IMR-90 (cell line): ENCODE results near the gene HNRNPD. TPM values are rescaled to one million over a fixed set of nuclear protein-coding genes. Genes with fewer than 3 reads are reported as not detected.
"Not testable (repeated sequence)": the region's sequence is repeated elsewhere in the genome, so short reads cannot be mapped to it uniquely, and the experiment has no call there.

Source experiments
- ATAC-seq: fragments of 200-7000 bp; cut with Tn5 transposase; 2 replicates; pipeline ENCODE4 v1.9.1; 2020; ENCODE audit warnings: low read depth, mild to moderate bottlenecking, moderate library complexity
- BruUV-seq: library from RNA; stranded (reverse); fragments of 400-500 nt; replicated peaks from 2 replicates; lab custom pipeline; 2021; lab: Mats Ljungman, UMichigan
- CTCF ChIA-PET: fragments of 300-600 bp; formaldehyde crosslinking; extraction: SDS; loops from one replicate; lab custom pipeline; 2021; ENCODE audit warnings: antibody characterized with exemption; lab: Yijun Ruan, JAX
- POLR2A ChIA-PET: fragments of 300-600 bp; sonication (Branson Sonifier 250); formaldehyde crosslinking; loops from one replicate; lab custom pipeline; 2022; ENCODE audit warnings: antibody characterized with exemption; ENCODE audit not compliant: unreplicated experiment; lab: Charles Lee
- DNase-seq: peaks from one replicate; pipeline ENCODE4 v3.0.0; 2013
- H2AFZ ChIP-seq: replicated peaks from 2 replicates; pipeline ENCODE3; 2013; ENCODE audit warnings: low read length, mild to moderate bottlenecking; ENCODE audit not compliant: poor library complexity
- H2AK5ac ChIP-seq: 2 replicates; pipeline ENCODE4 v1.6.1; 2013; ENCODE audit warnings: low read depth, low read length, inconsistent platforms
- H2AK9ac ChIP-seq: replicated peaks from 2 replicates; pipeline ENCODE3; 2013; ENCODE audit warnings: mild to moderate bottlenecking, low read depth, low read length, moderate library complexity; ENCODE audit not compliant: poor library complexity
- H2BK120ac ChIP-seq: 2 replicates; pipeline ENCODE4 v1.6.1; 2013; ENCODE audit warnings: low read depth, low read length, inconsistent platforms
- H2BK15ac ChIP-seq: 3 replicates; pipeline ENCODE4 v1.6.1; 2013; ENCODE audit warnings: low read depth, low read length, inconsistent platforms
- H2BK20ac ChIP-seq: 2 replicates; pipeline ENCODE4 v1.6.1; 2013; ENCODE audit warnings: low read depth, mild to moderate bottlenecking, inconsistent platforms, low read length, moderate library complexity
- H2BK5ac ChIP-seq: 2 replicates; pipeline ENCODE4 v1.6.1; 2013; ENCODE audit warnings: mild to moderate bottlenecking, low read depth, low read length, inconsistent platforms; ENCODE audit not compliant: poor library complexity, severe bottlenecking
- H3K14ac ChIP-seq: replicated peaks from 2 replicates; pipeline ENCODE4 v1.6.1; 2013; ENCODE audit warnings: low read depth, low read length, inconsistent platforms
- H3K18ac ChIP-seq: 2 replicates; pipeline ENCODE4 v1.6.1; 2013; ENCODE audit warnings: low read depth, low read length, control low read depth
- H3K23ac ChIP-seq: 2 replicates; pipeline ENCODE4 v1.6.1; 2013; ENCODE audit warnings: low read depth, low read length, inconsistent platforms
- H3K27ac ChIP-seq: 2 replicates; pipeline ENCODE4 v1.5.1; 2013; ENCODE audit warnings: mild to moderate bottlenecking, control low read depth, low read length; ENCODE audit not compliant: insufficient read depth
- H3K27me3 ChIP-seq: 2 replicates; pipeline ENCODE4 v1.6.1; 2013; ENCODE audit warnings: low read length; ENCODE audit not compliant: control insufficient read depth, insufficient read depth
- H3K36me3 ChIP-seq: 2 replicates; pipeline ENCODE4 v1.6.1; 2013; ENCODE audit warnings: low read length, mixed read lengths; ENCODE audit not compliant: control insufficient read depth, insufficient read depth
- H3K4ac ChIP-seq: 2 replicates; pipeline ENCODE4 v1.6.1; 2013; ENCODE audit warnings: low read depth, low read length, inconsistent platforms
- H3K4me1 ChIP-seq: 2 replicates; pipeline ENCODE4 v1.6.1; 2013; ENCODE audit warnings: low read length, mixed read lengths; ENCODE audit not compliant: control insufficient read depth, insufficient read depth
- H3K4me2 ChIP-seq: 2 replicates; pipeline ENCODE4 v1.6.1; 2013; ENCODE audit warnings: low read depth, mild to moderate bottlenecking, control low read depth, low read length, moderate library complexity
- H3K4me3 ChIP-seq: 2 replicates; pipeline ENCODE4 v1.5.1; 2013; ENCODE audit warnings: low read depth, mild to moderate bottlenecking, control low read depth, low read length, moderate library complexity; ENCODE audit not compliant: insufficient read depth
- H3K56ac ChIP-seq: 2 replicates; pipeline ENCODE4 v1.6.1; 2013; ENCODE audit warnings: low read length, inconsistent platforms; ENCODE audit not compliant: insufficient read depth; ENCODE audit errors: extremely low read depth
- H3K79me1 ChIP-seq, 2 experiments: 2 replicates each; pipeline ENCODE4 v1.6.1; 2013; ENCODE audit warnings: low read length in 2 of 2, inconsistent platforms in 1 of 2, low read depth in 1 of 2
- H3K9ac ChIP-seq: 2 replicates; pipeline ENCODE4 v1.6.1; 2013; ENCODE audit warnings: low read depth, low read length, control low read depth
- H3K9me1 ChIP-seq: 2 replicates; pipeline ENCODE4 v1.6.1; 2013; ENCODE audit warnings: low read length, inconsistent platforms; ENCODE audit not compliant: insufficient read depth
- H3K9me3 ChIP-seq: 2 replicates; pipeline ENCODE4 v1.6.1; 2013; ENCODE audit warnings: low read length; ENCODE audit not compliant: control insufficient read depth, insufficient read depth
- H4K20me1 ChIP-seq: 2 replicates; pipeline ENCODE4 v1.6.1; 2013; ENCODE audit warnings: low read length, inconsistent platforms; ENCODE audit not compliant: insufficient read depth
- H4K5ac ChIP-seq: 2 replicates; pipeline ENCODE4 v1.6.1; 2013; ENCODE audit warnings: mild to moderate bottlenecking, low read depth, low read length, control low read depth
- H4K8ac ChIP-seq, 2 experiments: 2 replicates each; pipeline ENCODE4 v1.6.1; 2013; ENCODE audit warnings: low read depth in 2 of 2, low read length in 2 of 2, control low read depth in 1 of 2, inconsistent platforms in 1 of 2
- H4K91ac ChIP-seq: 2 replicates; pipeline ENCODE4 v1.6.1; 2013; ENCODE audit warnings: low read depth, low read length, inconsistent platforms; ENCODE audit not compliant: insufficient read depth
- CTCF ChIP-seq: conservative IDR thresholded peaks from 2 replicates; pipeline ENCODE4 v1.5.1; 2012; ENCODE audit warnings: mild to moderate bottlenecking, low read depth, low read length, improper control_type of control experiment
- MAFK ChIP-seq: IDR thresholded peaks from 2 replicates; pipeline ENCODE4 v1.6.1; 2012; ENCODE audit warnings: low read depth, low read length, improper control_type of control experiment
- MAZ ChIP-seq: IDR thresholded peaks from 2 replicates; pipeline ENCODE4 v1.6.1; 2012; ENCODE audit warnings: low read depth, mild to moderate bottlenecking, low read length, improper control_type of control experiment, moderate library complexity, borderline replicate concordance
- MXI1 ChIP-seq: IDR thresholded peaks from 2 replicates; pipeline ENCODE4 v1.6.1; 2012; ENCODE audit warnings: low read depth, mild to moderate bottlenecking, low read length, moderate library complexity, borderline replicate concordance
- POLR2A ChIP-seq: IDR thresholded peaks from 2 replicates; pipeline ENCODE4 v1.6.1; 2012; ENCODE audit warnings: mild to moderate bottlenecking, low read depth, low read length
- RCOR1 ChIP-seq: IDR thresholded peaks from 2 replicates; pipeline ENCODE4 v1.6.1; 2012; ENCODE audit warnings: mild to moderate bottlenecking, low read length, improper control_type of control experiment; ENCODE audit not compliant: insufficient replicate concordance
- WGBS, 2 experiments: methylation state at CpG; one replicate each; pipeline versions ENCODE4 v1.1.5 to v1.1.7; 2013; ENCODE audit warnings: missing lambda C conversion rate in 2 of 2; ENCODE audit not compliant: insufficient read length in 1 of 2; ENCODE audit errors: extremely low coverage in 2 of 2; 5-methylcytosine and 5-hydroxymethylcytosine counted together
- dilution Hi-C: fragments of 300-500 bp; cut with HindIII; formaldehyde crosslinking; loops from one replicate; pipeline ENCODE4 v1.14.3; 2018; ENCODE audit warnings: low sequenced_read_pairs; ENCODE audit not compliant: unreplicated experiment
- in situ Hi-C: fragments of 300-500 bp; cut with MboI; formaldehyde crosslinking; loops from 3 replicates; pipeline ENCODE4 v1.14.3; 2019; ENCODE audit warnings: low sequenced_read_pairs, inconsistent platforms, mixed read lengths
- intact Hi-C: fragments of 100-400 bp; cut with micrococcal nuclease; formaldehyde crosslinking; loops from 2 replicates; pipeline ENCODE4 v1.10.0; 2022
- polyA plus RNA-seq, 3 experiments: library from polyadenylated mRNA; depleted of rRNA; stranded (reverse); fragments of >200 nt; gene quantifications; 2 replicates each; pipeline ENCODE4 v1.2.3, GENCODE V29; 2012; ENCODE audit warnings: low replicate concordance in 1 of 3
- total RNA-seq: library from RNA; depleted of rRNA; stranded (reverse); fragments of >200 nt; gene quantifications from 2 replicates; pipeline ENCODE4 v1.2.3, GENCODE V29; 2012

HNRNPD gene
- total and polyA plus RNA-seq, 2 of the 4 experiments (the other 2 are of a cell fraction), result 9.7 to 142 TPM

- TF ChIP-seq POLR2A, result no peak
- no peak for TF ChIP-seq MXI1
- no peak for TF ChIP-seq CTCF
- no peak for TF ChIP-seq MAZ
- TF ChIP-seq MAFK, result no peak; the same call in 1 of the 2 replicates
- no peak for TF ChIP-seq RCOR1
- intact Hi-C loops (no loop called here), in situ Hi-C loops (loop anchor here (5.0 kb wide), 1 partner anchor 34 kb away; no protein-coding TSS in a partner anchor), dilution Hi-C loops (no loop called here)
- Histone ChIP-seq H2AFZ (no peak overlapping the region), H3K56ac (no peak overlapping the region), H3K9me1 (no peaks in the 10 kb centered on the region), H3K4ac (no peak overlapping the region), H3K4me3 (no peak overlapping the region), H3K4me2 (no peak overlapping the region), H2BK120ac (no peak overlapping the region), H2BK20ac (no peak overlapping the region), H3K27me3 (no peaks in the 10 kb centered on the region; the same call in 1 of the 2 replicates), H3K27ac (no peak overlapping the region), H2AK9ac (no peak overlapping the region), H4K5ac (no peak overlapping the region), H4K8ac (no peak overlapping the region), H4K91ac (no peak overlapping the region), H3K36me3 (no peaks in the 10 kb centered on the region), H3K79me1 (no peaks in the 10 kb centered on the region), H3K9me3 (no peaks in the 10 kb centered on the region), H2BK15ac (no peak overlapping the region), H2BK5ac (no peak overlapping the region), H4K20me1 (no peaks in the 10 kb centered on the region), H3K14ac (no peak overlapping the region), H3K4me1 (no peaks in the 10 kb centered on the region), H3K23ac (no peak overlapping the region), H3K18ac (no peak overlapping the region), H3K9ac (no peak overlapping the region), H2AK5ac (no peak overlapping the region)
- ATAC-seq (no peak), DNase-seq (no peak)
- BruUV-seq, result no TSS peak
- CTCF ChIA-PET, result no interaction called here
- POLR2A ChIA-PET, result no interaction called here
- 80% methylated on average over 7 of the region's 12 CpGs; no CpG with 5 or more reads in 1 of the 2 experiments for WGBS, 2 experiments
Measured at GRCh38 chr4:82415922-82416365, 42.2 kb upstream of the HNRNPD start.

GRCh38 chr4:82415061-82415460, 41.3 kb upstream of the HNRNPD start:
- H3K4me3 ChIP-seq, H2BK20ac ChIP-seq, ATAC-seq, intact Hi-C loops, H4K8ac ChIP-seq, H3K4me1 ChIP-seq, BruUV-seq, H3K9me3 ChIP-seq, H3K27me3 ChIP-seq, H3K27ac ChIP-seq, DNase-seq, H3K9me1 ChIP-seq, H3K4ac ChIP-seq, H2AFZ ChIP-seq, H3K23ac ChIP-seq, H4K5ac ChIP-seq, H4K20me1 ChIP-seq, POLR2A ChIA-PET, H3K56ac ChIP-seq, H3K79me1 ChIP-seq, H2AK9ac ChIP-seq, H3K36me3 ChIP-seq, H2BK120ac ChIP-seq, H2BK15ac ChIP-seq, H2AK5ac ChIP-seq, H3K9ac ChIP-seq, H3K4me2 ChIP-seq, H4K91ac ChIP-seq, H2BK5ac ChIP-seq, H3K18ac ChIP-seq, dilution Hi-C loops, H3K14ac ChIP-seq: not testable (repeated sequence)
- in situ Hi-C loops, result loop anchor here (5.0 kb wide), 1 partner anchor 33 kb away; no protein-coding TSS in a partner anchor
- CTCF ChIA-PET, result interaction anchor here (1.1 kb wide), 1 partner anchor 10 kb away, joined by 3 read pairs; no protein-coding TSS in a partner anchor
- 98% methylated on average over 7 of the region's 11 CpGs; no CpG with 5 or more reads in 1 of the 2 experiments for WGBS, 2 experiments
